Right atrium auricular region (tissue), 2 donors: ENCODE data around the gene CCL15. TPM values are rescaled to one million over a fixed set of nuclear protein-coding genes. Genes with fewer than 3 reads are reported as not detected.

Experiments
- DNase-seq: peaks from one replicate; pipeline ENCODE4 v3.0.0-alpha.2; 2019; ENCODE audit warnings: low spot score
- H3K27ac ChIP-seq, 2 donors: fragments of 200-600 bp; sonication (generic); 1 replicate in 1 of 2; 2 replicates in 1 of 2; pipeline ENCODE4 v1.5.1; 2016 to 2019
- H3K27me3 ChIP-seq, 2 donors: fragments of 200-600 bp; sonication (generic); one replicate each; pipeline versions ENCODE4 v1.5.1 to v1.6.0; 2017 to 2019
- H3K36me3 ChIP-seq: fragments of 200-600 bp; sonication (generic); one replicate; pipeline ENCODE4 v1.5.1; 2016
- H3K4me1 ChIP-seq, 2 donors: fragments of 200-600 bp; sonication (generic); one replicate each; pipeline versions ENCODE4 v1.5.1 to v1.6.0; 2017 to 2019
- H3K4me3 ChIP-seq, 2 donors: fragments of 200-600 bp; sonication (generic); 1 replicate in 1 of 2; 2 replicates in 1 of 2; pipeline ENCODE4 v1.5.1; 2017 to 2019; ENCODE audit warnings: mild to moderate bottlenecking in 1 of 2, moderate library complexity in 1 of 2
- H3K9me3 ChIP-seq, 2 donors: fragments of 200-600 bp; sonication (generic); one replicate each; pipeline ENCODE4 v1.5.1; 2019
- total RNA-seq, 2 donors: library from RNA; depleted of rRNA; stranded (reverse); fragments of >200 nt; gene quantifications; one replicate each; pipeline ENCODE4 v1.1.0, GENCODE V29; 2016
- TF ChIP-seq, protein P1 (sequence below), 2 donors: fragments of 200-600 bp; sonication (generic); IDR thresholded peaks; one replicate each; pipeline ENCODE4 v1.5.1; 2019; ENCODE audit warnings: antibody characterized with exemption in 2 of 2

Gene CCL15, protein sequence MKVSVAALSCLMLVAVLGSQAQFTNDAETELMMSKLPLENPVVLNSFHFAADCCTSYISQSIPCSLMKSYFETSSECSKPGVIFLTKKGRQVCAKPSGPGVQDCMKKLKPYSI
- total RNA-seq = not detected

DNA sequence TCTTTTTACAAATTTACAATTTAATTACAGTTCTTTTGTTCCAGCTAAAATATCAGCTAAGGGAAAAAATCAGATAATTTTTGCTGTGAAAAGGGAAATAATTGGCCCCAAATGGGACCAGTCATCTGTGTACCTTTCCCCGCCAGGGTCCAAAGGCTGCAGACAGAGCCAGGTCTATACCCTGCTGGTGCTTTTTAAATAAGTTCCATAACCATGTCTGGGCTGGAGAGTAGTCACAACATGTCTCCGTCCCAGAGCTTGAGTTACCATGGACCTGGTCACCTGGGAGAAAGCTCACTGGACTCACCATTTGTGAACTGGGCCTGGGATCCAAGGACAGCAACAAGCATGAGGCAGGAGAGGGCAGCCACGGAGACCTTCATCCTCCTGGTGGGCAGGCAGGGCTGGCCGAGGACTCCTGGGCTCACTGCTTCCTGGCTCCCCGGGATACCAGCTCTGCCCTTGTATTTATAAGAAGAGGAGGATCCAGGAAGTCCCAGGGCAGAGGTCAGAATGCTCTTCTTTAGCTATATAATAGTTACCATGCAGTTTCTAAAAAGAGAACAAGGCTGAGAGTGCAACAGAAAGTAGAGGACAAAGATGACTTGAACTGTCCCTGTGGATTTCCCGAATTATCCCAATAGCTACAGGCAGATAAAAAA is at the start of gene CCL15:
Gene CCL15, minus strand, starts transcription at position 444 of the 662 bp plus-strand sequence. Its CDS starts 61 bp downstream, at position 383.
- H3K27ac ChIP-seq = no peak within 1 kb of the TSS
- DNase-seq = no peak
- H3K4me1 ChIP-seq = no peaks in the 10 kb centered on the region
- TF ChIP-seq, protein P1, sequence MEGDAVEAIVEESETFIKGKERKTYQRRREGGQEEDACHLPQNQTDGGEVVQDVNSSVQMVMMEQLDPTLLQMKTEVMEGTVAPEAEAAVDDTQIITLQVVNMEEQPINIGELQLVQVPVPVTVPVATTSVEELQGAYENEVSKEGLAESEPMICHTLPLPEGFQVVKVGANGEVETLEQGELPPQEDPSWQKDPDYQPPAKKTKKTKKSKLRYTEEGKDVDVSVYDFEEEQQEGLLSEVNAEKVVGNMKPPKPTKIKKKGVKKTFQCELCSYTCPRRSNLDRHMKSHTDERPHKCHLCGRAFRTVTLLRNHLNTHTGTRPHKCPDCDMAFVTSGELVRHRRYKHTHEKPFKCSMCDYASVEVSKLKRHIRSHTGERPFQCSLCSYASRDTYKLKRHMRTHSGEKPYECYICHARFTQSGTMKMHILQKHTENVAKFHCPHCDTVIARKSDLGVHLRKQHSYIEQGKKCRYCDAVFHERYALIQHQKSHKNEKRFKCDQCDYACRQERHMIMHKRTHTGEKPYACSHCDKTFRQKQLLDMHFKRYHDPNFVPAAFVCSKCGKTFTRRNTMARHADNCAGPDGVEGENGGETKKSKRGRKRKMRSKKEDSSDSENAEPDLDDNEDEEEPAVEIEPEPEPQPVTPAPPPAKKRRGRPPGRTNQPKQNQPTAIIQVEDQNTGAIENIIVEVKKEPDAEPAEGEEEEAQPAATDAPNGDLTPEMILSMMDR (IDR thresholded peaks at IDR 0.05) = no peak
- H3K4me3 ChIP-seq = no peak within 1 kb of the TSS
- H3K36me3 ChIP-seq = no peaks in the 10 kb centered on the region
- no peaks in the 10 kb centered on the region for H3K9me3 ChIP-seq
- H3K27me3 ChIP-seq = no peaks in the 10 kb centered on the region

DNA sequence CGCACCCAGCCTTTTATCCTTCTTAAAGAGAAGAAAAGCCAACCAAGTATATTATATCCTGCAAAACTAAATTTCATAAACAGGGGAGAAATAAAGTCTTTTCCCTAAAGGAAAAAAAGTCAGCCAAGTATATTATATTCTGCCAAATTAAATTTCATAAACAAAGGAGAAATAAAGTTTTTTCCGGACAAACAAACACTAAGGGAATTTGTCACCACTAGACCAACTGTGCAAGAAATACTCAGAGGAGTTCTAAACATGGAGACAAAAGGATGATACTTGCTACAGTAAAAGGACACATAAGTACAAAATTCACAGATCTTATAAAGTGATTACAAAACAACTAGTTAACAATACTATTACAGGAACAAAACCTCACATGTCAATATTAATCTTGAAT is 48.3 kb upstream of the CCL15 start:
- DNase-seq = no peak
- Histone ChIP-seq H3K4me3 (no peak overlapping the region), H3K36me3 (no peaks in the 10 kb centered on the region), H3K27ac (no peak overlapping the region), H3K4me1 (no peaks in the 10 kb centered on the region), H3K27me3 (no peaks in the 10 kb centered on the region), H3K9me3 (peaks cover 0 to 33% of the 10 kb centered on the region in 2 donors)
- TF ChIP-seq, protein P1 (IDR thresholded peaks at IDR 0.05) = no peak

DNA sequence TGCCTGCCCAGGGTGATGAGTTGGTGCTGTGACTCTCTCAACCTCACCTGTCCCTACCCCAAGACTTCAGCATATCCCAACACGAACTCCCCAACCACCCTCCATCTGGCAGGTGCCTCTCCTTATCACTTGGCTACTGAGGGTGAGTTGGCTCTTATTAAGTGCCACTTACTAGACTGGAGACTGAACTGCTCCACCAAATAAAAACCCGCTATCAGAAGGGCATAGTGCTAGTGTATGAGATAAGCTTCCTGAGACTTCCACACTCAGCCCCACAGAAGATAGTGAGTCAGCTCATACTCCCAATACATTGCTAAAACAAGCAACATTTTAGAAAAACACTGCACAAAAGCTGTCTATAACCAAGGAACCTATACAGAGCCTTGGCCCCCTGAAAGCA is 46.7 kb upstream of the CCL15 start:
- no peak for DNase-seq
- Histone ChIP-seq H3K27me3 (no peaks in the 10 kb centered on the region), H3K4me3 (no peak overlapping the region), H3K4me1 (no peaks in the 10 kb centered on the region), H3K36me3 (no peaks in the 10 kb centered on the region), H3K27ac (no peak overlapping the region), H3K9me3 (peaks cover 0 to 33% of the 10 kb centered on the region in 2 donors)
- TF ChIP-seq, protein P1 (IDR thresholded peaks at IDR 0.05) = no peak

DNA sequence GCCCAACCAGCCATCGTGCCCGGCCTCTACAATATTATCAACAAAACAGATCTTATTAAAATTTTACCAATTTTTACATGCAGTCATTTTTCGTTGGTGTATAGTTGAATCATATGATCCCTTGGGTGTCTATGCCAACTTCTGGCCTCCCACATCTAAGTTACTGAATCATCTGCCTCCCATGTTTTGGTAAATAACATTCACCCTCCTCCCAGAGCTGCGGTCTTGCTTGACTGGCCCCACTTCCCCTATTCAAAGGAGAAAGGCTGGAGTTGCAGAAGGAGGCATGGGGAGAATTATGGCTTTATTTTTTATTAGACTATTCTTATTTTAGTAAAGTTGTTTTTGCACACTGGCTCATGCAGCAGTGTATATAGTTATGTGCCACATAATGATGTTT is 34.9 kb upstream of the CCL15 start:
- H3K9me3 ChIP-seq = no peaks in the 10 kb centered on the region
- TF ChIP-seq, protein P1 (IDR thresholded peaks at IDR 0.05) = no peak
- no peaks in the 10 kb centered on the region for H3K27me3 ChIP-seq
- no peak overlapping the region for H3K4me3 ChIP-seq
- H3K36me3 ChIP-seq = no peaks in the 10 kb centered on the region
- H3K4me1 ChIP-seq = no peaks in the 10 kb centered on the region
- H3K27ac ChIP-seq = no peak overlapping the region
- no peak for DNase-seq

DNA sequence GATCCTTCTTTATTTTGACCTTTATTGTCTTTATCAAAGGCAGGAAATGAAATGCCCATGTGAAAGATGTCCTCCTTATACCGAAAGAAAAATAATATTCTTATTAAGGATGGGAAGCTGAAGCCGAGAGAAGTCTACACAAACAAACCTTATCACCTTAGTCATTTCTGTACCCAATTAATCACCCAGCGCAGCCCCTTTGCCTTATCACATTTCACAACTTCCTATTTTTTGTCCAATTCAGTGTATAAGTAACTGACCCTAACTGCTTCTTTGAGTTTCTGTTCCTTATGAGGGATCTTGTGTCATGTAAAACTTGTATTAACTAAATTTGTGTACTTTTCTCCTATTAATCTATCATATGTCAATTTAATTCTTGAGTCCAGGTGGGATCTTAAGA is 32.8 kb upstream of the CCL15 start:
- TF ChIP-seq, protein P1 (IDR thresholded peaks at IDR 0.05) = no peak
- Histone ChIP-seq H3K4me1 (no peaks in the 10 kb centered on the region), H3K4me3 (no peak overlapping the region), H3K27me3 (no peaks in the 10 kb centered on the region), H3K9me3 (no peaks in the 10 kb centered on the region), H3K36me3 (no peaks in the 10 kb centered on the region), H3K27ac (no peak overlapping the region)
- no peak for DNase-seq

DNA sequence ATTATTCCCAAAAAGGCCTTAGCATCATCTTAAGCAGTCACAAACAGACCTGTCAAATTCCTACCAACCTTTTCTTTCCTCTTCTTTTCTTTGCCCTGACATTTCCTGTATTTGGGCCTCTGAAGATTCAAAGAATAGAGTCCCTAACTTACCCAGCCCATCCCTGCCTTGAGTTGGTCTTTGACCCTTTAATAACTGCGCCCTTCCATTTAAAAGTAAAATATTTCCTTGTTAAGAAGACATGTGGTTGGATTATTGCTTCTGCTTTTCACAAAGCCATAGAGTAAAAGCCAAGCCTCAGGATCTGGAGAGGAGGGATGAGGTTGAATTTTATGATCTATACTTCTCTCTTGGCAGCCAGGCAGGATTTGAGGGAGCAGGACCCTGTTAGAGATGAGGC is 29.6 kb upstream of the CCL15 start:
- H3K36me3 ChIP-seq = no peaks in the 10 kb centered on the region
- H3K4me1 ChIP-seq = no peaks in the 10 kb centered on the region
- no peak overlapping the region for H3K4me3 ChIP-seq
- H3K27me3 ChIP-seq = no peaks in the 10 kb centered on the region
- DNase-seq = no peak
- H3K9me3 ChIP-seq = no peaks in the 10 kb centered on the region
- H3K27ac ChIP-seq = no peak overlapping the region
- TF ChIP-seq, protein P1 (IDR thresholded peaks at IDR 0.05) = no peak
